ENCODE data around the gene PRUNE2. TPM values are rescaled to one million over a fixed set of nuclear protein-coding genes. Genes with fewer than 3 reads are reported as not detected.

The PRUNE2 gene
- total and polyA plus RNA-seq, 7 experiments from 2014 or later, result 0.78 to 1.6 TPM; not detected in 5

GRCh38 chr9:76761448-76761847 lies 144.5 kb downstream of the PRUNE2 start:
- ATAC-seq, result no peak
- H3K27me3 Mint-ChIP-seq, result peaks cover 0 to 12% (median 4%) of the 10 kb centered on the region in 5 donors

GRCh38 chr9:76759732-76760131 lies 146.2 kb downstream of the PRUNE2 start:
- no peak for DNase-seq
- Mint-ChIP-seq H3K9me3 (no peaks in the 10 kb centered on the region), H3K27me3 (peaks cover 0 to 12% (median 4%) of the 10 kb centered on the region in 5 donors), H3K4me3 (no peak overlapping the region), H3K27ac (peak overlapping the region in 1 of 9 donors; percentile 52), H3K36me3 (no peaks in the 10 kb centered on the region), H3K4me1 (peaks cover 0 to 2% (median 0%) of the 10 kb centered on the region in 7 donors)
- Histone ChIP-seq H3K9me3 (ENCODE audit: control insufficient read depth in 2 of 3, low read length in 3 of 3) (no peaks in the 10 kb centered on the region), H3K27me3 (ENCODE audit: control insufficient read depth in 2 of 2, insufficient read depth in 2 of 2, low read length in 2 of 2) (no peaks in the 10 kb centered on the region), H3K27ac (ENCODE audit: low read depth, low read length) (no peak overlapping the region), H3K4me1 (ENCODE audit: control insufficient read depth in 2 of 2, insufficient read depth in 2 of 2, low read length in 2 of 2) (no peaks in the 10 kb centered on the region), H3K36me3 (ENCODE audit: control insufficient read depth in 2 of 3, insufficient read depth in 3 of 3, low read length in 3 of 3) (no peaks in the 10 kb centered on the region), H3K4me3 (ENCODE audit: low read length) (no peak overlapping the region)
- CTCF ChIA-PET, result no interaction called here
- ATAC-seq, result no peak
- POLR2A ChIA-PET, result no interaction called here
- intact Hi-C loops (cut with micrococcal nuclease), result no loop called here

More at GRCh38 chr9:76761448-76761847, 144.5 kb downstream of the PRUNE2 start:
- intact Hi-C loops (cut with micrococcal nuclease), result no loop called here
- H3K27me3 ChIP-seq (ENCODE audit: control insufficient read depth in 2 of 2, insufficient read depth in 2 of 2, low read length in 2 of 2), result peaks cover 0 to 3% of the 10 kb centered on the region in 2 donors
- no peak for DNase-seq
- H3K4me3 ChIP-seq (ENCODE audit: low read length), result no peak overlapping the region
- H3K36me3 Mint-ChIP-seq, result no peaks in the 10 kb centered on the region
- H3K36me3 ChIP-seq (ENCODE audit: control insufficient read depth in 2 of 3, insufficient read depth in 3 of 3, low read length in 3 of 3), result no peaks in the 10 kb centered on the region
- H3K9me3 Mint-ChIP-seq, result no peaks in the 10 kb centered on the region
- no peaks in the 10 kb centered on the region for H3K4me1 ChIP-seq (ENCODE audit: control insufficient read depth in 2 of 2, insufficient read depth in 2 of 2, low read length in 2 of 2)
- no peak overlapping the region for H3K27ac ChIP-seq (ENCODE audit: low read depth, low read length)
- ChIA-PET POLR2A (no interaction called here), CTCF (no interaction called here)
- no peak overlapping the region for H3K27ac Mint-ChIP-seq
- no peak overlapping the region for H3K4me3 Mint-ChIP-seq
- H3K9me3 ChIP-seq (ENCODE audit: control insufficient read depth in 2 of 3, low read length in 3 of 3), result no peaks in the 10 kb centered on the region
- peaks cover 0 to 2% (median 0%) of the 10 kb centered on the region in 7 donors for H3K4me1 Mint-ChIP-seq

GRCh38 chr9:76758476-76758875 lies 147.4 kb downstream of the PRUNE2 start:
- H3K4me1 ChIP-seq (ENCODE audit: control insufficient read depth in 2 of 2, insufficient read depth in 2 of 2, low read length in 2 of 2), result no peaks in the 10 kb centered on the region
- H3K4me1 Mint-ChIP-seq, result peaks cover 0 to 2% (median 0%) of the 10 kb centered on the region in 7 donors
- H3K27ac ChIP-seq (ENCODE audit: low read depth, low read length), result no peak overlapping the region
- ATAC-seq, result no peak
- no peak overlapping the region for H3K27ac Mint-ChIP-seq
- no peaks in the 10 kb centered on the region for H3K36me3 Mint-ChIP-seq
- CTCF ChIA-PET, result no interaction called here
- H3K9me3 Mint-ChIP-seq, result no peaks in the 10 kb centered on the region
- peaks cover 0 to 12% (median 4%) of the 10 kb centered on the region in 5 donors for H3K27me3 Mint-ChIP-seq
- no peak overlapping the region for H3K4me3 ChIP-seq (ENCODE audit: low read length)
- DNase-seq, result no peak
- H3K4me3 Mint-ChIP-seq, result no peak overlapping the region
- no peaks in the 10 kb centered on the region for H3K9me3 ChIP-seq (ENCODE audit: control insufficient read depth in 2 of 3, low read length in 3 of 3)
- intact Hi-C loops (cut with micrococcal nuclease), result no loop called here
- no peaks in the 10 kb centered on the region for H3K27me3 ChIP-seq (ENCODE audit: control insufficient read depth in 2 of 2, insufficient read depth in 2 of 2, low read length in 2 of 2)
- no peaks in the 10 kb centered on the region for H3K36me3 ChIP-seq (ENCODE audit: control insufficient read depth in 2 of 3, insufficient read depth in 3 of 3, low read length in 3 of 3)
- POLR2A ChIA-PET, result no interaction called here

- Mint-ChIP-seq H3K9me3 (no peaks in the 10 kb centered on the region), H3K4me1 (peaks cover 0 to 2% (median 0%) of the 10 kb centered on the region in 7 donors), H3K4me3 (no peak overlapping the region), H3K27me3 (peaks cover 0 to 4% (median 4%) of the 10 kb centered on the region in 5 donors), H3K36me3 (no peaks in the 10 kb centered on the region), H3K27ac (no peak overlapping the region)
- no peak overlapping the region for H3K4me3 ChIP-seq (ENCODE audit: low read length)
- no peak for DNase-seq
- no peaks in the 10 kb centered on the region for H3K36me3 ChIP-seq (ENCODE audit: control insufficient read depth in 2 of 3, insufficient read depth in 3 of 3, low read length in 3 of 3)
- no peaks in the 10 kb centered on the region for H3K9me3 ChIP-seq (ENCODE audit: control insufficient read depth in 2 of 3, low read length in 3 of 3)
- no peaks in the 10 kb centered on the region for H3K4me1 ChIP-seq (ENCODE audit: control insufficient read depth in 2 of 2, insufficient read depth in 2 of 2, low read length in 2 of 2)
- H3K27ac ChIP-seq (ENCODE audit: low read depth, low read length), result no peak overlapping the region
- H3K27me3 ChIP-seq (ENCODE audit: control insufficient read depth in 2 of 2, insufficient read depth in 2 of 2, low read length in 2 of 2), result no peaks in the 10 kb centered on the region
- ChIA-PET POLR2A (no interaction called here), CTCF (interaction anchor here (1.3 kb wide), 1 partner anchor 9 kb away, joined by 3 read pairs; no protein-coding TSS in a partner anchor)
- intact Hi-C loops (cut with micrococcal nuclease), result no loop called here
- ATAC-seq, result no peak
Observed at GRCh38 chr9:76756941-76757673, 148.8 kb downstream of the PRUNE2 start.

GRCh38 chr9:76756268-76756640 lies 149.7 kb downstream of the PRUNE2 start:
- Mint-ChIP-seq H3K27ac (no peak overlapping the region), H3K4me3 (no peak overlapping the region), H3K36me3 (no peaks in the 10 kb centered on the region), H3K9me3 (no peaks in the 10 kb centered on the region), H3K27me3 (peaks cover 0 to 4% (median 4%) of the 10 kb centered on the region in 5 donors), H3K4me1 (peaks cover 0 to 2% (median 0%) of the 10 kb centered on the region in 7 donors)
- no peaks in the 10 kb centered on the region for H3K27me3 ChIP-seq (ENCODE audit: control insufficient read depth in 2 of 2, insufficient read depth in 2 of 2, low read length in 2 of 2)
- H3K4me1 ChIP-seq (ENCODE audit: control insufficient read depth in 2 of 2, insufficient read depth in 2 of 2, low read length in 2 of 2), result no peaks in the 10 kb centered on the region
- H3K4me3 ChIP-seq (ENCODE audit: low read length), result no peak overlapping the region
- ChIA-PET POLR2A (no interaction called here), CTCF (no interaction called here)
- DNase-seq (no peak), ATAC-seq (no peak)
- intact Hi-C loops (cut with micrococcal nuclease), result no loop called here
- no peaks in the 10 kb centered on the region for H3K9me3 ChIP-seq (ENCODE audit: control insufficient read depth in 2 of 3, low read length in 3 of 3)
- no peaks in the 10 kb centered on the region for H3K36me3 ChIP-seq (ENCODE audit: control insufficient read depth in 2 of 3, insufficient read depth in 3 of 3, low read length in 3 of 3)
- H3K27ac ChIP-seq (ENCODE audit: low read depth, low read length), result no peak overlapping the region

DNA sequence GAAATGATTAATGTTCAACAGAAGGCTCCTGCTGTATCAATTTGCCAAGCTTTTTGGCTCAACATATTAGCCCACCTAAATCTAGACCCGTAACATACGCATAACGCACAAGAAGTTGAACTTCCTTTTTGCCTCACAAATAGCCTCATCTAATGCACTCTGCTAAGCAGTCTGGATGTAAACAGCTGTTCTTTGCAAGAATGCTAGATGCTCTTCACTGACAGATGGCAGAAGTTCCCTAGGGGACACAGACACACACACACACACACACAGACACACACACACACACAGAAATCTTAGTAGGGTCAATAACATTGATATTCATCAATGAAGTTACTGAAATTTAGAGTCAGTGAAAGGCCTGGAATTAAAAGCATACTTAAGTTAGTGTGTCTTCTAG lies 154.9 kb downstream of the PRUNE2 start:
- H3K9me3 ChIP-seq (ENCODE audit: control insufficient read depth in 2 of 3, low read length in 3 of 3), result no peaks in the 10 kb centered on the region
- H3K36me3 ChIP-seq (ENCODE audit: control insufficient read depth in 2 of 3, insufficient read depth in 3 of 3, low read length in 3 of 3), result no peaks in the 10 kb centered on the region
- POLR2A ChIA-PET, result no interaction called here
- no peak overlapping the region for H3K27ac Mint-ChIP-seq
- H3K27me3 Mint-ChIP-seq, result peaks cover 0 to 7% (median 0%) of the 10 kb centered on the region in 5 donors
- H3K27me3 ChIP-seq (ENCODE audit: control insufficient read depth in 2 of 2, insufficient read depth in 2 of 2, low read length in 2 of 2), result no peaks in the 10 kb centered on the region
- CTCF ChIA-PET, result interaction anchor here (0.6 to 0.7 kb wide), 2 partner anchors 295 to 357 kb away, joined by 3 to 6 read pairs; partner anchors contain the start of gene RFK
- no peak overlapping the region for H3K4me3 Mint-ChIP-seq
- intact Hi-C loops (cut with micrococcal nuclease), result no loop called here
- no peak for DNase-seq
- no peaks in the 10 kb centered on the region for H3K36me3 Mint-ChIP-seq
- H3K4me3 ChIP-seq (ENCODE audit: low read length), result no peak overlapping the region
- ATAC-seq, result no peak
- no peaks in the 10 kb centered on the region for H3K4me1 ChIP-seq (ENCODE audit: control insufficient read depth in 2 of 2, insufficient read depth in 2 of 2, low read length in 2 of 2)
- H3K9me3 Mint-ChIP-seq, result no peaks in the 10 kb centered on the region
- H3K4me1 Mint-ChIP-seq, result no peaks in the 10 kb centered on the region
- H3K27ac ChIP-seq (ENCODE audit: low read depth, low read length), result no peak overlapping the region

DNA sequence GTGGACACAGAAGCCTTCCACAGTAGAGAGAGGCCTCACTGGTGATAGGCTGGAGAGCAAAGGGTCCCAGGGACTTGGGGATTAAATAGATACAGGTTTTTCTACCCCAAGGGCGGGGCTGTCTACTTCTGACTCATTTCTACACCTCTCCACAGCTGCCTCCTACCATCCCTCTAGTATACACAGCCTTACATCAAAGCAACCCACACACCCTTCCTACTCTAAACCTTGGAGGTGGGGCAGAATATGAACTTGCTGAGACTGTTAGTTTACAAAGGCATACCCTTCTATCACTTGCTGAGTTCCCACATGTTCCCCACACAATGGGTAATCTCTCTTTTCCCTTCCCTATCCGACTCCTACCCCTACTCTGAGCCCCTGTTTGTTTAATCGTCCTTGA lies 161.6 kb downstream of the PRUNE2 start:
- Histone ChIP-seq H3K4me3 (ENCODE audit: low read length) (no peak overlapping the region), H3K27ac (ENCODE audit: low read depth, low read length) (no peak overlapping the region), H3K9me3 (ENCODE audit: control insufficient read depth in 2 of 3, low read length in 3 of 3) (no peaks in the 10 kb centered on the region), H3K36me3 (ENCODE audit: control insufficient read depth in 2 of 3, insufficient read depth in 3 of 3, low read length in 3 of 3) (no peaks in the 10 kb centered on the region), H3K27me3 (ENCODE audit: control insufficient read depth in 2 of 2, insufficient read depth in 2 of 2, low read length in 2 of 2) (no peaks in the 10 kb centered on the region), H3K4me1 (ENCODE audit: control insufficient read depth in 2 of 2, insufficient read depth in 2 of 2, low read length in 2 of 2) (no peaks in the 10 kb centered on the region)
- Mint-ChIP-seq H3K36me3 (peaks cover 0 to 5% (median 0%) of the 10 kb centered on the region in 5 donors), H3K9me3 (peaks cover 0 to 13% (median 7%) of the 10 kb centered on the region in 11 donors), H3K4me1 (peaks cover 0 to 8% (median 0%) of the 10 kb centered on the region in 7 donors), H3K4me3 (no peak overlapping the region), H3K27ac (no peak overlapping the region), H3K27me3 (peaks cover 0 to 33% (median 13%) of the 10 kb centered on the region in 5 donors)
- DNase-seq (no peak), ATAC-seq (no peak)
- CTCF ChIA-PET, result no interaction called here
- POLR2A ChIA-PET, result no interaction called here
- intact Hi-C loops (cut with micrococcal nuclease), result no loop called here

Measured in naive thymus-derived CD4-positive, alpha-beta T cell (primary cell).